Forelimb muscle (tissue), 1 donor: Measurements from ENCODE around the gene MTG2. TPM values are rescaled to one million over a fixed set of nuclear protein-coding genes. Genes with fewer than 3 reads are reported as not detected.

Experiments used
- DNase-seq: peaks from one replicate; pipeline ENCODE4 v3.0.0-alpha.2; 2013; ENCODE audit warnings: low read depth
- polyA plus RNA-seq: library from polyadenylated mRNA; unstranded; fragments of 120-200 nt; gene quantifications from one replicate; pipeline ENCODE4 v1.2.1, GENCODE V29; 2013; ENCODE audit not compliant: insufficient read length

MTG2 gene
- polyA plus RNA-seq, 1 donor, result 28.8 TPM

DNA sequence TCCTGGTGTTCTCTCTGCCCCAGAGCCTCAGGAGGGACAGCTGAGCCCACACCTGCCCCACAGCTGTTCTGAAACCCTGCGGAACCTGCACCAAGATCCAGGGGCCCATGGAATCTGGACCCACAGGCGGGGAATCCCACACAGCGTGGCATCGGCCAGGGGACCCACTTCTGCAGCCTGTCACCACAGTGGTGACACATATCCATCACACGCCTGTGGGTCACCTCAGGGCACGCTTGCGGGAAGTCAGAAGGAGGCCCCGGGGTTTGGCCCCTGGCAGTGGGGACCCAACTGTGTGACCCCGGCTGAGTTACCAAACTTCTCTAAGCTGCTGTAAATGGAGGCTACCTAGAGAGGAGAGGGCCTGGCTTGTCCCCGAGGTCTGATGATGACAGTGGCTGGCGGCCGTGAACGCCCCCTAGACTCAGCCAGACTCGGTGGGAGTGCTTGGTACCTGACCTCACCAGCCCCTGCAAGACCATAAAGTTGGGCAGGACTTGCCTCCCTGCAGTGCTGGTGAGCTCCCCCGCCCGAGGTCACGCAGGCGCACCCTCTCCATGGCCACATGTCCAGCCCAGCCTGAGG lies 39.5 kb downstream of the MTG2 start:
- DNase-seq, result no peak

DNA sequence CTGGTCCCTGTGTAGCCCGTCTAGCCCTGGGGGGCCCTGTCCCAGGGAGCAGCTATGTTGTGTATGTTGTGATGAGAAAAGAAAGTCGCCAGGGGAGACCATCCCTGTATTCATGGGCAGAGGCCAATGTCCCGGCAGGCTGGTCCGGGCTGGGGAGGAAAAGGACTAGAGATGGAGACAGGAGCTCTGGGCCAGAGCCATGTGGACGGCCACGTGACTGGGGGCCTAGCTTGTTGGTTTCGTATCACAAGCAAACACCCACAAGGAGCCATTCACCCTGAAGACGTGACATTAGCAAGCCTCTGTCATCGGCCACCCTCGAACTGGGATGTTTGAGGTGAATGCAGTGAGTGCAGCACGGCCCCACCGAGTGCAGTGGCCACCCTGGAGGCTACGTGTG lies 40.1 kb downstream of the MTG2 start:
- DNase-seq, result no peak

- no peak for DNase-seq
Observed at GRCh38 chr20:62223571-62223970, 40.7 kb downstream of the MTG2 start.

DNA sequence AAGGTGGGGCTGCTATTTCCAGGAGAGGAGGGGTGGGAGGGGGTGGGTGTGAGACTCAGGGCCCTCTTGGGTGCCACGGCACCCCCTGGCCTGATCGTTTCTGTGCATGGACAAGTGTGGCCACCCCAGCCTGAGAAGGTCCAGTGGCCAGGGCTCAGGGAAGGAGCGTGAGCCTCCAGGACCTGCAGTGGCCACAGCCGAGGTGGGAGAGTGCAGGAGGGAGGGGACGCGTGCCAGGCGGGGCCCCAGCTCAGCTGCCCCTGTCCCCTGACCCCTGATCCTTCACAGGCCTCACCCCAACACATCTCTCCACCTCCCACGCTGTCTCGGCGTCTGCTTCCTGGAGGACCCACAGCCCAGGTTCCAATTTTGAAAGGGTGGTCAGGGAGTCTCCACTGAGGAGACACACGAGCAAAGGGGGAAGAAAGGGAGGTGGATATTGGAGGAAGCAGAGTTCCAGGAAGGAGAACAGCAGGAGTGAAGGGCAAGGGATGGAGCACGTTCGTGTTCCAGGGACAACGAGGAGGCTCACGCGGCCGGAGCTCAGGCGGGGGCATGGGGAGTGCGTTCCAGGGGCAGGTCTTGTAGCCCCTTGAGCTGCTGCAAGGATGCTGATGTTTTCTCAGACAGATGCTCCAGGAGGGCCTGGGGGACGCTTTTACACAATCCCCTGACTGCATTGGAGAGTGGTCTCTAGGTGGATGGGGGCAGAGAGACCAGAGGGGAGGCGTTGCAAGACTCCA lies 41.5 kb downstream of the MTG2 start:
- DNase-seq, result no peak

GRCh38 chr20:62225026-62225425 lies 42.2 kb downstream of the MTG2 start:
- no peak for DNase-seq

DNA sequence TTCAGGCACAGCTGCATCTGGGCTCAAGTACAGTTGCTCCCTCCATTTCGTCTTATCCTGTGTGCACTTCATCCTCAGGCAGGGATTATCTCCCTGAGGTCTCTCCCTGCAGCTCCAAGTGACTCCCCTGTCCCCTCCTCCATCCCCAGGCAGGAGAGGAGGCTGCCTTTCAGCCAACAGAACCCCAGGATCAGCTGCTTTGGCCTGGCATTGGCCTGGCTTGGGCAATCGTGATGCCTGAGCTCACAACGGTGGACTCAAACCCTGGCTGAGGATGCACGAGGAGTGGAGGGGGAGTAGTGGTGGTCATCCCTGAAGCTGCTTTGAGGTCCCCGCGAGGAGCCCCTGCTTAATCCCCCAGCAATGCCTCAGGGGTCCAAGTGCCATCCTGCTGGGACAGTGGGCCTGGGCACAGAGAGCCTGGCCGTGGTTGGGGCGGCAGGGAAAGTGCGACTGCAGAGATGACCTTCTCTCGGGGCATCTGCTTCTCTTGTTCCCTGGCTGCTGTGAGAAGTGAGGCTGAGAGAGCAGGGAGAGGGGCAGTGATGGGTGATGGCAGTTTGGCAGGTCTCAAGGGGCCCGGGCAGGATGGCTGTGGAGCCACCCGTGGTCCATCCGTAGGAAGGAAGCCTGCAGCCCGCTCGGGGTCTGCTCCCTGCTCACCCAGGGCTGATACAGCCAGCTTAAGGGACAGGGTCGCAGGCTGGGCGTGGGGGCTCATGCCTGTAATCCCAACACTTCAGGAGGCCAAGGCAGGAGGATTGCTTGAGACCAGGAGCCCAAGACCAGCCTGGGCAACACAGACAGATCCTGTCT lies 43.2 kb downstream of the MTG2 start:
- no peak for DNase-seq

GRCh38 chr20:62226707-62227590 lies 44.1 kb downstream of the MTG2 start:
- DNase-seq, result no peak

GRCh38 chr20:62227591-62227976 lies 44.8 kb downstream of the MTG2 start:
- DNase-seq, result no peak

DNA sequence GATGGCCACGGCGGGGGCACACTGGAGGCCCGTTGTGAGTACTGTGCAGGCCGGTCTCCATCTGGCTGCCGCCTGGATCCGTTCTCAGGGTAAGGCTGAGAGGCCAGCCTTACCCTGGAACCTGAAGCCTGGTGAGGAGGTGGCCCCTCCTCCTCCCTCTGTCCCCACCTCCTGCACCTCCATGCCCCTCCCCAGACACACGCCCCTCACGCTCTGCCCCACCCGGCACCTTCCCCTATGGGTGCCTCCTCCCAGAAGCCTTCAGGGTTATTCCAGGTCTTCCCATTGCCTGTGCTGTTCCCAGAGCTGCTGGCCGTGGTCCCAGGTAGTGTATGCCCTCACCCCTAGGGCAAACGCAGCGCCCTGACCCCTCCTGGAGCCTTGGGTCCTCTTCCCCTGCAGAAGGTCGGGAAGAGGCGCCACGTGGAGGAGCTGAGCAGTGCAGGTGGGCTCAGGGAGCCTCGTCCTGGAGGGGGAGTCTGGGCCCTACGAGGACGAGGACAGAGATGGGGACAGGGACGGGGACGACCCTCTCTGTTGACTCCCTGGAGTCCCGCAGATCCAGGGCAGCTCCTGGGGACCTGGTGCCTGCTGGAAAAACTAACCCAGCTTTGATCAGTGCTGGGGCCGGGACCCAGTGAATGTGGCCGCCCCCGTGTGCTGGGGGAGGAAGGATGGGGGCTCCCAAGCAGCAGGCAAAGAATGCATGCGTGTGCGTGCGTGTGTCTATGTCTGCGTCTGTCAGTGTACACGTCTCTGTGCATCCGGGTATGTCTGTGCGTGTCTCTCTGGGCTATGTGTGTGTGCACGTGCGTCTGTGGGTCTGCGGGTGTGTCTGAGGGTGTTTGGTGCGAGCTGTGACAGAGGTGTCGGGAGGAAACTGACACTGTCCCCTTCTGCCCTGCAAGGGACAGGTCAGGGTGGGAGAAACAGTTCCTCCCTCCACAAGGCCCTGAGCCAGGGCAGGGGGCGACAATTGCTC lies 45.4 kb downstream of the MTG2 start:
- DNase-seq, result no peak

GRCh38 chr20:62228982-62229545 lies 46.2 kb downstream of the MTG2 start:
- DNase-seq, result no peak

GRCh38 chr20:62229667-62230066 lies 46.8 kb downstream of the MTG2 start:
- DNase-seq, result no peak

DNA sequence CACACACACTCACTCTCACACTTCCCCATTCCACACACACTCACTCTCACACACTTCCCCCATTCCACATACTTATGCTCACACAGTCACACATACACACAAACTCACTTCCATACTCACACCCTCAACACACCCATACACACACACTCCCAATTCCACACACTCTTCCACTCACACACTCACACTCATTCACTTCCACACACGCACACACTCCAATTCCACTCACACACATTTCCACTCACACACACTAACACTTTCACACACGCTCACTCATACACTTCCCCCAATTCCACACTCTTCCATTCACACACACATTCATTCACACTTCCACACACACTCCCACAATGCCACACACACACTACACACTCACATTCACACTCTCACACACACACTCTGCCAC lies 47.4 kb downstream of the MTG2 start:
- DNase-seq, result no peak

- no peak for DNase-seq
Observed at GRCh38 chr20:62230696-62231095, 47.9 kb downstream of the MTG2 start.

GRCh38 chr20:62231292-62231691 lies 48.5 kb downstream of the MTG2 start:
- no peak for DNase-seq

GRCh38 chr20:62232194-62232593 lies 49.4 kb downstream of the MTG2 start:
- no peak for DNase-seq

DNA sequence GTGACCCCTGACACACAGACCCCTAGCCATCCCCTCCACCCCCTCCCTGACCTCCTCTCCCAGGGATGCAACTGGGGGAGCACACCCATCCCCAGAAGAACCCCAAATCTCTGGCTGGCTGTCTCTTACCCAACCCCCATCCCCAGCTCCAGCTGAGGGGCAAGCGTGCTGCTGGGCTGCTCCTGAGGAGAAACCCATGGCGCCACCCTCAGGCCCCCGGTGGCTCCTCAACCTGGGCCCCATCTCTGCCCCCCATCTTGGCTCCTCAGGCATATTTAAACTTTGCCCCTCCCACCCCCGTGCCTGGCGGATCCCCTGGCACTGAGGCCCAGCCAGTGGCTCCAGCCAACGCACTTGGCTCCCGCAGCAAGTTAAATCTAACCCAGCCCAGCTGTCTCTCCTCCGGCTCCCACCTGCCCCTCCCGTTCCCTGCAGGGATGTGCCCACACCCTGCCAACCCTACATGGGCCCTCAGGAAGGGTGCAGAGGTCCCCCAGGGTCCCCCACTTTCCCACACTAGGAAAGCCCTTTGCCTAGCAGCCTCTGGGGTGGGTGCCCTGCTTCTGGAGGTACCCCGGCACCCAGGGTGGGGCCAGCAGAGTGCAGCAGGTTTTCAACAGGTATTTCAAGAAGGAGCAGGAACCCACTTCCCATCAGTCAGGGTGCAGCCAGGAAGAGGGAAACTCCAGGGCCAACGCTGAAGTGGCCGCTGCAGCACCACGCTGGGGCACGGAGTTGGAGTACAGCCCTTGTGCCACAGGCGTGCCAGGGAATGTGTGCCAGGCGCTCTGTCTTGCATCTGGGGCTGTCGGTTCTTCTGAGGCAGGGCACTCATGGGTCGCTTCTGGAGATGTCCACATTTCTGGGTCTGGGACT lies 50.2 kb downstream of the MTG2 start:
- no peak for DNase-seq

DNA sequence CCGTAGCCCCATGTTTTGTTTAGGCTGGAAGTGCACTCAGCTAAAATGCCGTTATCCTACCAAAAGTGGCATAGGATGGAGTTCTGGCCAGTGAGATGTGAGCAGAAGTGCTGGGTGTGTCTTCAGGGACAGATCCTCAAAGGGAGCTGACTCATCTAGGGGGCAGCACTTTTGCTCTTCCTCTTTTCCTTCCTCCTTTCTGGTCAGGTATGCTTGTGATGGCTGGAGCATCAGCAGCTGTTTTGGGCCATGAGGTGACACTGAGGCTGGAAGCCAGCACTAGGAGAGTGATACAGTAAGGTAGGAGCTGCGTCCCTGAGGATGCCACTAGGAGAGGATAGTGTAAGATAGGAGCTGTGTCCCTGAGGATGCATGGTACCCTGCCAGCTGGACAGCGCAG lies 50.9 kb downstream of the MTG2 start:
- DNase-seq, result no peak

- no peak for DNase-seq
Observed at GRCh38 chr20:62234339-62234738, 51.5 kb downstream of the MTG2 start.
